ENCODE data around the gene RP9. TPM values are rescaled to one million over a fixed set of nuclear protein-coding genes. Genes with fewer than 3 reads are reported as not detected.

RP9 gene
- total and polyA plus RNA-seq, 2 of the 13 experiments (the other 11 are each of a cell fraction or from before 2014, with no cell fraction given): 14.2 to 18.6 TPM

- TF ChIP-seq ETS1 (CRISPR knock-in tag; IDR thresholded peaks at IDR 0.05) (no peak), CHD4 (IDR thresholded peaks at IDR 0.05; ENCODE audit: borderline replicate concordance, low read length) (no peak), HMGXB4 (CRISPR knock-in tag; IDR thresholded peaks at IDR 0.05; ENCODE audit: borderline replicate concordance in 1 of 2, low read depth in 1 of 2) (peak; percentile 57 to 70), DDIT3 (CRISPR knock-in tag; IDR thresholded peaks at IDR 0.05) (no peak), TIGD3 (CRISPR knock-in tag; IDR thresholded peaks at IDR 0.05; ENCODE audit: borderline replicate concordance) (no peak), RAD51 (IDR thresholded peaks at IDR 0.05; ENCODE audit: borderline replicate concordance) (no peak), CBFB (CRISPR knock-in tag; IDR thresholded peaks at IDR 0.05) (no peak), FOXC1 (CRISPR knock-in tag; IDR thresholded peaks at IDR 0.05; ENCODE audit: borderline replicate concordance) (peak; percentile 83; the same call in 1 of the 2 replicates), GRHL1 (CRISPR knock-in tag; conservative IDR thresholded peaks at IDR 0.05) (no peak), U2AF1 (optimal IDR thresholded peaks at IDR 0.05; ENCODE audit: low read depth, low read length) (no peak), ZNF24 (IDR thresholded peaks at IDR 0.05) (no peak), ZNF629 (CRISPR knock-in tag; conservative IDR thresholded peaks at IDR 0.05) (no peak), RXRA (CRISPR knock-in tag; IDR thresholded peaks at IDR 0.05) (peak; percentile 22; the same call in 1 of the 2 replicates), FOXO4 (CRISPR knock-in tag; conservative IDR thresholded peaks at IDR 0.05) (0 out of 2 replicates have a peak, but pooled peaks have one; percentile 41), TMF1 (CRISPR knock-in tag; IDR thresholded peaks at IDR 0.05; ENCODE audit: low read depth) (no peak), ZNF333 (CRISPR knock-in tag; IDR thresholded peaks at IDR 0.05; ENCODE audit: borderline replicate concordance) (no peak), ZBTB39 (CRISPR knock-in tag; IDR thresholded peaks at IDR 0.05) (0 out of 2 replicates have a peak, but pooled peaks have one; percentile 10)
These were observed 46.3 kb downstream of the RP9 start (continued) for GRCh38 chr7:33062782-33063443.
